Inflammatory macrophage treated with lipopolysaccharide for 1 hour (primary cell): ENCODE results near the gene DEPP1.

ENCODE experiments used
- DNase-seq, 2 donors: peaks; one replicate each; pipeline ENCODE4 v3.0.0-alpha.2; 2020 to 2022

DEPP1 gene

DNA sequence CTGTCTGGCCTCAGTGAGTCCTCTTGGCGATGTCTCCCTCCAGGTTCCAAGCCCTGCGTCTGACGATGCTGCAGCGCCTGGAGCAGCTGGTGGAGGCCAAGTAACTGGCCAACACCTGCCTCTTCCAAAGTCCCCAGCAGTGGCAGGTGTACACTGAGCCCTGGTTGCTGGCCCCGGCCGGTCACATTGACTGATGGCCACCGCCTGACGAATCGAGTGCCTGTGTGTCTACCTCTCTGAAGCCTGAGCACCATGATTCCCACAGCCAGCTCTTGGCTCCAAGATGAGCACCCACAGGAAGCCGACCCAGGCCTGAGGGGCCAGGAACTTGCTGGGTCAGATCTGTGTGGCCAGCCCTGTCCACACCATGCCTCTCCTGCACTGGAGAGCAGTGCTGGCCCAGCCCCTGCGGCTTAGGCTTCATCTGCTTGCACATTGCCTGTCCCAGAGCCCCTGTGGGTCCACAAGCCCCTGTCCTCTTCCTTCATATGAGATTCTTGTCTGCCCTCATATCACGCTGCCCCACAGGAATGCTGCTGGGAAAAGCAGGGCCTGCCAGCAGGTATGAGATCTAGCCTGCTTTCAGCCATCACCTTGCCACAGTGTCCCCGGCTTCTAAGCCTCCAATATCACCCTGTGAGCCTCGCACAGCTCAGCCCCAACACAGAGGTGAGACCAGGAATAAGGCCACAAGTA, 14.8 kb upstream of the DEPP1 start:
- DNase-seq: no peak

DNA sequence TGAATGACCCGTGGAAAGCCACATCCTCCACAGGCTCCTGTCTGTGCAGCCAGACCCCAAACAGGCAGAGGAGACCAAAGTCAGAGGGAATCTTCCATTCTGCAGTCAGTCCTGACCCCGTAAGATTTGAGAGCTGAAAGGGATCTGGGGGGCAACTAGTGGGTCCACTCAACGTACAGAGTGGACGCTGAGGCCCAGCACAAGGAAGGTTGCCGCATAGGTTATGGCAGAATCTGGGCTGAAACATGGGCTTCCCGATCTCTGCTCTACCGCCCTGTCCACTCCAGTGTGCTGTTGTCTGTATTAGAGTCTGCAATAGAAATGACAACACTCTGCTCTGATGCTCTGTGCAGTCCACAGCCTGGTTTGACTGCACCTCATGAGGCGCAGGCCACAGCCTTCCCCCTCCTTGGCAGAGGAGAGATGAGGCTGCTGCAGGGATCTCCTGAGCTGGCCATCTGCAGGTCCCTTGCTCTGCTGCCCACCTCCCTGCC, 14.2 kb upstream of the DEPP1 start:
- DNase-seq: no peak

DNA sequence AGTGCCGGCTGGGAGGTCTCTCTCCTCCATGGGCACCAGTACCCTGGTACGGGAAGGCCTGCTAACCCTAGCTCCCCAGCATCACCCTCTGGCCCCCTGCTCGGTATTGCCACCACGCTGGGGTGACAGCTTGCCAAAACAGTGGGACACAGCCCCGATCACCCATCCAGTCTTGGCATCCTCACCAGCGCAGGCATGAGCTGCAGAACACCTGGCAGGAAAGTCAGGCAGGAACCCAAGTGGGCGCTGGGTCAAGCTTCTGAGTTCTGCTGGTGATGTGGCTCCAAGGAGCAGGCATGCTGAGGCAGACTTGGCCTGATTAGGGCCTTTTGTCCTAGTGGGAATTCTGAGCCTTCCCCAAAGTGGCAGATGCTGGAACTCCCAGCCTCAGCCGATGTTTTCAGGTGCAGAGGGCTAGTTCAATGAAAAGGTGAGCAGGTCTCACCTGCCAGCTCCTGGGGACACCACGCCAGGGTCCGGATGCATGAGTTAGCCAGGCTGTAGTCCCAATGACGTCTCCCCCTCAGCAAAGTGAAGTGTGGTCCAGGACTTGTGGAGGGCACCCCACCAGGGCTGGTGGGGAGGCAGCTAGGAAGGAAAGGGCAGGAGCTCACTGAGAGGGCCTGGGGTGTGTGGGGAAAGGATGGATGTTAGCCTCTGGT, 13.6 kb upstream of the DEPP1 start:
- DNase-seq: no peak

DNA sequence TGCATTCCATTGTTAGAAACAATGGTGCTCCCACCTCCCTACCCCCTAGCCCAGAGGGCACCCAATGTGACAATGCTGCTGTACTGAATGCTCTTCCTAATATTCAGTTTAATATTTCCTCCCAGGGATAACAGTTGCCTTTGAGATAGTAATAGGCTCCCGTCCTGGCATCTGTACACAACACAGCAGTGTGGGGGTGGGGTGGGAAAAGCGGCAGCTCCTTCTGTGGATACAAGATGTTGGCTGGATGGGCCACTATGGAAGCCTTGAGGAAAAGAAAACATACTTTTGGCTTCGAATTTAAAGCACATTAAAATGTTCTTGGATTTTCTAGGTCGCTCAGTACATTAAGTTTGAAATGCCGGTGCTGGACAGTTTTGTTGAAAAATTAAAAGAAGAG, 13.0 kb upstream of the DEPP1 start:
- no peak for DNase-seq

DNA sequence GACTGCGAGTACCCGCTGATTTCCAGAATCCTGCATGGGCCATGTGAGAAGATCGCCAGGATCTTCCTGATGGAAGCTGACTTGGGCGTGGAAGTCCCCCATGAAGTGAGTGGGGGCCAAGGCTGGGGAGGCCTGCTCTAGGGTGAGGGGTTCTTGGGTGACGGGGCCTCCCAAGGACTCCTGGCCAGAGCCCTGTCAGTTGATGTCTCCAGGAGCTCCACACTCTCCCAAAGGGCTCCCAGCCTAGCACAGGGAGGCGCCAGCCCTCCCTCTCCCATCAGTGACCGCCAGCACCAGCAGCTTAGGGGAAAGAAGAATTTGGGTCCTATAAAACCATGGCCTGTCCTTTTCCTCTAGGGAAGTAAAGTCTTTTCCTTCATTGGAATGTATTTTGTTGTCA, 12.4 kb upstream of the DEPP1 start:
- no peak for DNase-seq

DNA sequence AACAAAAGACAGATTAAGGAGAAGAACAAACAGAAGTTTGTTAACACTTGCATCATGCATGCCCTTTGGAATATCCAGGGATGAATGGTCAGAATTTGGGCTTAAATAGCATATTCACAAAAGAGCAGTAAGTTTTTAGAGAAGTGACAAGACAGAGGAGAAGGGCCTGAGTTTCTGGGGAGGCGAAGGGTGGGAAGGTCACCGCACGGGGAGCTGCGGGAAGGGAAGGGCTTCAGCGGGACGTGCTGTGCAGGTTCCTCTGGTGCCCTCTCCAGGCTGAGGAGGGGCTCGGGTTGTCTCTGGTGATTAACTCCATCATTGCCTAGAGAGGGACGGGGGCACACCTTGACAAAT, 11.7 kb upstream of the DEPP1 start:
- DNase-seq: no peak

DNA sequence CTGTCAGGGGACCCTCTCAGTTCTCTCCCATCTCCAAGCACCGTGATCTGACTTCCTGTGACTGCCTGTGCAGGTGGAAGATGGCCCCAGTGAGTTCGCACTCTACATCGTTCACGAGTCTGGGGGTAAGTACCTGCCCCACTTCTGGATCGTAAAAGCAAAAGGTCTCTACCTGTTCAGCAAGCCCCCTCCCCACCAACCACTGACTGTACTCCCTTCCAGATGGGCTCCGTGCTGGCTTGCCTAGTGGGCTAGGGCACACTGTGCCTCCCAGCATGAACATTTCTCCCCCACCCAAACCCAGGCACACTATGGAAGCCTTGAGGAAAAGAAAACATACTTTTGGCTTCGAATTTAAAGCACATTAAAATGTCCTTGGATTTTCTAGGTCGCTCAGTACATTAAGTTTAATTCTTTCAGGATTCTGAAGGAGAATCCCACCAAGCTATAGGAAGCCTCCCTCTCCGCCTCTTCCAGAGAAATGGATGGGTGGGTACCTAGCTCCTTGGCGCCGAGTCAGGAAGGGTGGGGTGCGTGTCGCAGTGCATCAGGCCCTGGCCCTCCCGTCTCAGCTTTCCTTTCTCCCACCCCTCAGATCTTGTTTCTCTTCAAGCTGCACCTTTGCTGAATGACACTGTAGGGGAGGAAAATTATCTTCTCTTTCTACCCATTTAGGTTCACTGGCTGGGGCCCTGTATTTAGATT, 11.1 kb upstream of the DEPP1 start:
- no peak for DNase-seq

DNA sequence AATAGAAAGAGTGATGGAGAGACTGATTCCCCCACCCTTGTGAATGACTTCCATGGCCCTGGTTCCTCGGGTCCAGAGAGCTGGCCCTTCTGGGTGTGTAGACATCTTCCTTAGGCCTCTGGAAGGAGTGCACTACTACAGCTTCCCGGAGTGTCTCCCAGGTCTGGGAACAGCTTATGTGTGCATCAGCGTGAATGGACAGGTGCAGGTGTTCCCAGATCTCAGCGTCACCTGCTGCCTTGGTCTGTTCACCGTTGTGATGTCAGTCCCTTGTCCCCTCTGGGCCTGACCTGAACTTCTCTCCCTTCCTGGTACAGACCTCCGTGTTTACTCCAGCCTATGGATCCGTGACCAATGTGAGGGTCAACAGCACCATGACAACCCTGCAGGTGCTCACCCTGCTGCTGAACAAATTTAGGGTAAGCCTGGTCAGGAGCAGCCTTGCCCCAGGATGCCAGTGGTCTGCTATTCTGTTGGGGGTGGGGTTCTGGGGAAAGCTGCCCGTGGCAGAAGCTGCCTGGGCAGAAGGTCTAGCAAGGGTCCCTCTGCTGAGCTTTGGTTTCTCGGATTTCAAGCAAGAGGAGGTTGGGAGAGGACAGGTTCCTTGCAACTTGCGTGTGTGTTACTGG, 10.5 kb upstream of the DEPP1 start:
- DNase-seq: no peak

DNA sequence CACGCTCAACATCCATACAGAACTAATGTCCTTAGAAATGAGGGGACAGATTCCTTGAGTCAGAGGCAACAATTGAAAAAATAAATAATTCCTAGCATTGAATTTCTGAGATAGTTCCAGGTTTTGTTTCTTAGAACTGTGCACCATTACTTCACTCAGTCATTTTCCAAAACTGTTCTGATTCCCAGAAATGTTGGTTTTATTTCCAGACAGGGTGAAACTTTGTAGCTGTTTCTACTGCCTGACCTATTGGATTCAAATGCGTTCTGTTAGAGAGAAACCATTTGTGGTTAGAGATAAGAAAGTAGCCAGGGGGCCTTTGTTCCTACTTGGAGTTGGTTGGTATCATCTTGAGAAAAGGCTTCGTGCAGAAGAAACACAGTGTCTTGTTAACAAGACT, 8.1 kb upstream of the DEPP1 start:
- no peak for DNase-seq

DNA sequence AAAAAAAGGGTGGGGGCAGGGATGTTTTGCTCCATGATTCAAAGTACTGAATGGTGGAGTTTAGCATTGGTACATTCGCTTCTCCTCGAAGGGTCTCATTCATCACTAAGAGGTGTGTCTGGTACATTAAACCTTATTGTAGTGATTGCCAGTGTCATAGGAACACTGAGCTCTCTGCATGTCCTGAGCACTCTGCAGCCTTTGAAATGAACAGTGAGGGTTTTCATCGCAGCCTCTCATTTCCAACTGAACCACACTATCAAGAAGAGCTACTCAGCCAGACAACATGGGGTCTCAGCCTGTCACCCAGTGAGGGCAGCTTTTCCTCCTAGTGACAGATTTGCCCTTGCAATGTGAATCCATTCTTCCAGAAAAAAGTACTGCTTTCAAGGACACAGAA, 7.6 kb upstream of the DEPP1 start:
- DNase-seq: no peak

DNA sequence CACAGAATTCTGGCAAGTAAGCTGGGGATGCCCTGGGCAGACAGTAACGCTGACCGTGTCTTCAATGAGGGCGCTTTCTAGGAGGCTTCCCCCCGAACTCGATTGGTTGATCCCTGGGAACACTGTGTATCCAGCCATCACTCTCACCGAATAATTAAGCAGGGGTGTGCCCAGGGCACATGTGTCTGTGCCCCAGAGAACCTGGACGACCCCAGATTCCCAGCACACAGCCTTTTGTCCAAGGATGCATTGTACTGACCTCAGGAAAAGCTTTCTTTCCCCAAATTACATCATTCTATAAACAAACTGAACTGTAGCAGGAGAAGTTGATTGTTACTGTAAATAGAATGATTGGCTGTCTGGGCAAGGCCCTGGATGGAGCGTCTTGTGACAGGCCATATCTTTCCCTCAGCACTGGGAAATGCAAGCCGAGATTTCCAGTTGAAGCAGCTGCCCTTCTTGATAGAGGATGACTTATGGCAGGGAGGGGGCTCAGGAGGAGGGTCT, 6.6 kb upstream of the DEPP1 start:
- DNase-seq: no peak

DNA sequence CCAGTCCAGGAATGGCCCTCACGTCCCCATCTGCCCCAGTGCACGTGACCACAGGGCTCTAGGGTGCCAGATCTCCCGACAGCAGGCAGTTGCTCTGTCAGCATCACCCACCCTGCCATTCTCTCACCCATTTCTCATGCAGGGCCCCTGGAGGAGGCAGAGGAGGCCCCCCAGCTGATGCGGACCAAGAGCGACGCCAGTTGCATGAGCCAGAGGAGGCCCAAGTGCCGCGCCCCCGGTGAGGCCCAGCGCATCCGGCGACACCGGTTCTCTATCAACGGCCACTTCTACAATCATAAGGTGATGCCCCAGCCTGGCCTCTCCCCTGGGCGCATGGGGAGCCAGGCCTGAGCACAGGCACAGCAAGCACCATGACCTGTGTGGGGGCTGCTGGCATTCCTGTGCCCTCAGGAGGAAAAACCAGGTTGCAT, 6.1 kb upstream of the DEPP1 start:
- DNase-seq: no peak

DNA sequence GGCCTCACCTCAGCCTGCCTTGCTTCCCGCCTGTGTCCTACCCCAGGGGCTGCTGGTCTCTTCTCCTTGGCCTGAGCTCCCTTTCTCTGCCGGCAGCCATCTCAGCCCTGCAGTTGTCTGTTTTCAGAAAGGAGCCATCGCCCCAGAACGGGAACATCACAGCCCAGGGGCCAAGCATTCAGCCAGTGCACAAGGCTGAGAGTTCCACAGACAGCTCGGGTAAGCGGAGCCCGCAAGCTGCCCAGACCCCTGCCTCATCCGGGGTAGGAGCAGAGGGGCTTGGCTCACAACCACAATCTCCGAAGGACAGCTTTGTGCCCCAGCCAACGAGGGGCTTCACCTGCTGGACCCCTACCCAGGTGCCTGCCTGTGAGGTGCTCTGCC, 5.3 kb upstream of the DEPP1 start:
- no peak for DNase-seq

DNA sequence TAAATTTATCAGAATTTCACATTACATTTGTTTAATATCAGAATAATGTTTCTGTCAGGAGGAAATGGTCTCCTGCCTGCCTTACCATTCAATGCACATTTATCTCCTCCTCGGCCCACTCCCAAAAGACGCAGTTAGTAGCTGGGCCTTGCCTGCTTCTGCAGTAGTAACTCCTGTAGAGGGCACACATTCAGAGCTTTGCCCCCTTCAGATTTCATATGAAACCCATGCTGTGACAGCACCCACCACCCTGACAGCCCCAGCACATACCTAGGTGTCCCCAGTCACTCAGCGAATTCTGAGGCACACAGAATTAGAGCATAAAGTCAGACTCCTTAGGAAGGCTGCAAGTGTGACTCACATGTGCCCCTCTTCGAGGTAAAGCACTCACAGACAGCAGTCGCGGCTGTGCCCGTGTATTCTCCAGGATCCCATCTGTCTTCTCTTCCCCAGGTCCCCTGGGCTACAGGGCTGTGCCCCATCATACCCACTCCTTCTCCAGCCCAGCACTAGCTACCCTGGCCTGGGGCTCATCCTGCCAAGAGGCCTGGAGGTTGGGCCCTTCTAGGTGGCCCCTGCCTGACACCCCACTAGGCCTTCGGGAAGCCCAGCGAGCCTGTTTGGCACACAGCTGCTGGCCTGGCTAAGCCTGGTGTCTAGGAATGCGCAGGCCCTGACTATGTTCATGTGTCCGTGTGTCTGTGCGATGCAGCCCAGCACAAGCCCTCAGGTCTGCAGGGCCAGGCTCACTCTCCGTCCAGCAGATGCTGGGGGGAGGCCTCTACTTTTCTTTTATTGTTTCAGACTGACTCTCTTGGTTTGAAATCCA, 4.7 kb upstream of the DEPP1 start:
- no peak for DNase-seq

DNA sequence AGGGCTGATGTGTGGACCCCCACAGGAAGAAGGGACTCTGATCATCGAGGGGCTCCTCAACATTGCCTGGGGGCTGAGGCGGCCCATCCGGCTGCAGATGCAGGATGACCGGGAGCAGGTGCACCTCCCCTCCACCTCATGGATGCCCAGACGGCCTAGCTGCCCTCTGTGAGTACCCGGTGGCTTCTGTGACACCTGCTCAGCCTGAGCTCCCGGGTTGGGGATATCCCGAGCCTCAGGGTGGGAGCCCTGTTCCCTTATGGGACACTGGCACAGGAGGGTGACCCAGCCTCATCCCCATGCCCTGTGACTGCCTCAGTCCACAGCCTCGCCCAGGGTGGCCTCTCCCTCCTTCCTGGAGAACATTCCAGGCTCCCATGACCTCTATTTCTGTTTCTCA, 3.9 kb upstream of the DEPP1 start:
- DNase-seq: no peak

DNA sequence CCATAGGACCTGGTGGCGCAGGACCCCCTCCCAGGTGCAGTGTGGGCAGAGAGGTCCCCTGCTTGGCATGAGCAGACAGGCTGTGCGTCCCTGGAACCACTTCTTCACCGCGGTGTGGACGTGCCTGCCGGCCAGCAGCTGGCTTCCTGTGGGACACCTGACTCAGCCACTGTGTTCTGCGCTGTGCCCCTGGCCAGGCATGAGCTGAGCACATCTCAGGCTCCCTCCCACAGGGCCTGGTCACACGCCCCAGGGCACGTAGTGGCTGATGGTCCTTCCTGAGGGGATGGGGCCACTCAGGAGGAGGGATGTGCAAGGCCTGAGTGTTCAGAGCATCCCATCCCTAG, 3.5 kb upstream of the DEPP1 start:
- no peak for DNase-seq

DNA sequence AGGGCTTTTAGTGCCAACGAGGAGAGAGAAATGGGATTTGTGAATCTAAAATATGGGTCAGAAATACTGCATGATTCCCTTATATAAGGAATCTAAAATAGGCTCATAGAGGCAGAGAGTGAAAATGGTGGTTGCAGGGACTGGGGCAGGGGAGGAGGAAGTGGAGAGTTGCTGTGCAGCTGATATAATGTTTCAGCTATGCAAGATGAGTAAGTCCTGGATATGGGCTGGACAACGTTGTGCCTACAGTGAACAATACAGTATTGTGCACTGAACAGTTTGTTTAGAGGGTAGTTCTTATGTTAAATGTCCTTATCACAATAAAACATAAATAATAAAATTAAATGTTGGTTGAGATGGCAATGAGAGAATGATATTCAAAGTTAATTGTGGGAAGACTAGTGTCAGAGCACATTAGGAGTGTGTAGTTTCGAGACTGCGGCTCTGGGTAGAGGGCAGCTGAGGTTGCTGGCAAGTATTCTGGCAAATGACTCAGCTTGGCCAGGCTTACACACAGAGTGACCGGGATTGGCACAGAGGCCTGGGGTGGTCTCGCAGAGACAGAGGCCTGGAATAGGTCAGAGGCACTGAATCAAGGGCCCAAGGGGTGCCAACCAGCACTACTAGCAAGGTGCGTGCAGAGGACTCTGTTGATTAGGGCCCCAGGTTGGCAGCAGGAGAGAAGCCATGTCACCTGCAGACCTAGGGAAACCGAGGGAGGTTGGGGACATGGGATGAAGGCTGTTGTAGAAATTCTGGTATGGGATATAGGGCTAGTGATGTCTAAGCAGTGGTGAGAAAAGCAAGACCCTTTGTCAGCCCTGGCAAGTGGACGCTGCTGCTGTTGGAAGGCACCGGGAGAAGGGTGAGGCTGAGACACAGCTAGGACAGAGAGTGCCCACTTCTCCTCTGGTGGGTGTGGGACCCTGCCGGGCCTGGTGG, 2.8 kb upstream of the DEPP1 start:
- no peak for DNase-seq

DNA sequence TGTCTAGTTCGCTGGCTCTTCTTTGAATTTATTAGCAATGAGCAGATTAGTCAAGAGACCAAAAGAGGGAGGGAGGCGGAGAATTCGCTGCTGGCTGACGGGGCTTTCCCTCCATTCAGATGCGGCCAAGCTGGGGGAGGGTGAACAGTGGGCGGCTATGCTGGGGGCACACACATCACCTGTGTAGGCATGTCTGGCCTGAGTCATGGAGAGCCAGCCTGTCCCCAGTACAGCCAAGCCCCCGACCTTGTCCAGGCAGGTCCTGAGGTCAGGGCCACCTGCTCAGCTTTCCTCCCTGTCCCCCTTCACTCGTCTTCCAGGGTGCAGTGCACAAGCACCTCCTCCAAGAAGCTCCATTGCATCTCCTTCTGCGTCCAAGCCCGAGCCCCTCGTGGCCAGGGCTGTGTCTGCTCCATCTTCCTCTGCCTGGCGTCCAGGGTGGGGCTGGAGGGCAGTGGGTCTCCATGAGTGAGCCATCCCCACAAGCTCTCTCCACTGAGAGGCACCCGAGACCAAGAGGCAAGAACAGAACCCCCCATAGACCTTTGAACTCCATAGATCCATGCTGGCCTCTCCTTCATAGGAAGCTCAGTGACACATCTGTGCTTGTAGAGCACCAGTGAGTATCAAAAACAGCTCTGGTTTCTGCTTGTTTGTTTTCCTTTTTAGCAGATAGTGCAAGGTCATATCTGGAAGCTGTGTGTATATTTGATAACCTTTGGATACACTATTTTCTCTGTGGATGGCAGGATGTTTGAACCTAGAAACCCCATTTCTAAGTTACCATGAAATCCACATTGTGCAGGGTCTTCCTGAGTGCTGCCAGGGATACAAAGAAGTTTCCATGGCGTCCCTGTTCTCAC, 1.9 kb upstream of the DEPP1 start:
- no peak for DNase-seq

DNA sequence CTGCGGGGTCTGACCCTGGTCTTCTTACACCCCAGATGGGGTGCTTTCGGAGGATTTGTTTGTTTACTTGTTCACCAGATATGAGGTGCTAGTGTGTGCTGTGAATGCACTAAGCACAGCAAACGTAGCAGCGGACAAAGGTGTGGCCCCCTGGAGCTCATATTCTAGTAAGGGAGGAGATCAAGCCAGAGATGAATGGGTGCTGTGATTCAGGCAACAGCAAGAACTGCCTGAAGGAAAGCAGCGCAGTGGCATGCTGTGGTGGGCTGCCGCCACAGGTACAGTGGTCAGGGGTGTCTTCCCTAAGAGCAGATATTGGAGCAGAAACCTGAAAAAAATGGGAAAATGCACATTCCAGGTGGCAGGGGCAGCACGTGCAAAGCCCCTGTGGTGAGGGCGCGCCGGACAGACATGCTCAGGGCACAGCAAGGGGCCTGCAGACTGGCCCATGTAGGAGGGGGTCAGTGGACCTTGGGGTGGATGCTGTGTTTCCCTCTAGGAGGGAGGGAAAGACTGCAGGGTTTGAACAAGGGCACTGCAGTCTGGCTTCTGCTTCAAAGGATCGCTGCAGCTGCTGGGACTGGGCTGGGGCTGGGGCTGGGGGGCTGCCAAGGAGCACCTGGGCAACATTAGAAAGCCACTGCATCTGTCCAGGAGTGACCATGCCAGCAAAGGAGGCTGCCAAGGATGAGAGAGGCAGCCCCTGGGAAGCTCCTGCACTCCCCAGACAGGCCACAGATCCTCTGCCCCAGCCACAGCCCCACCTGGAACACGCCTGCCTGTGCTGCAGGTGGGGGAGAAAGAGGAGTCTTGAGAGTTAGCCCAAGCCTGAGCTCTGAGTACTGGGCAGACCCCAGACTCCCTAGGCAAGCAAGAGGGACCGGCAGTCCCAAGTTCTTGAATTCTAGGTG, 927 bp upstream of the DEPP1 start:
- DNase-seq: no peak

DNA sequence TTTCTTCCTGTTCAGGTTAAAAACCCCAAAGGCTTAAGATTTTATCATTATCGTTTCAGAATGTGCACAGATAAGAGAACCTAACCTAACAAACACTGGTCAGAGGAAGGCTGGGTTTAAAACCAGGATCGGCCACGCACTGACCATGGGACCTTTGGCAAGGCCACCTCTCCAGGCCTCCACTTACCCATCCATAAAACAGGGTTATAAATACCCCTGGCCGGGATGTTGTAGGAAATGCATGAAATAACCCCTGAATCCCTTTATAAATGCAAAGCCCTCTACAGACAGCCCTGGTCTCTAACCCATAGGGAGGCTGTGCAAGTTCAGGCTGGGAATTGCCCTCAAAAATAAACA, 418 bp downstream of the DEPP1 start:
- DNase-seq: no peak
